Activated CD4-positive, alpha-beta T cell treated with anti-CD3 and anti-CD28 coated beads for 48 hours (primary cell): ENCODE measurements around the gene PDGFA.

ENCODE experiments used
- DNase-seq: peaks from one replicate; pipeline ENCODE4 v3.0.0-alpha.2; 2020

Gene PDGFA

GRCh38 chr7:515628-516027, 4.0 kb downstream of the PDGFA start:
- DNase-seq = no peak

- DNase-seq = peak; percentile 53
Measured at GRCh38 chr7:514651-515598, 4.7 kb downstream of the PDGFA start.

DNA sequence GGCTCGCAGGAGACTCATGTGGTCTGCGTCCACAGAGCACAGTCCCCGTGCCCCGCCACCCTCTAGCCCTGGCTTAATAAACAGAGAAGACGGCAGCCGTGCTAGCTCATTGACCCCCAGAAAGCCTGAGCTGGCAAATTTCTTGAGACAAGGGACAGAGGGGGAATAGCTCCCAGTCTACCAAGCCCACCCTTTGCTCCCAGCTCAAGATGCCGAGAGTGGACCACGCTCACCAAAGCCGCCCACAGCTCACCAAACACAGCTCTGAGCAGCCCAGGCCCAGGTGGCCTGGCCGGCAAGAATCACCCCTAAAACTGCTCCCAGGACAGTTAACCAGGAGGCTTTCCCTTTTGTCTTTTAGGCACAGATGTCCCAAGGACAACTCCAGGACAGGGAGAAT, 5.4 kb downstream of the PDGFA start:
- no peak for DNase-seq

DNA sequence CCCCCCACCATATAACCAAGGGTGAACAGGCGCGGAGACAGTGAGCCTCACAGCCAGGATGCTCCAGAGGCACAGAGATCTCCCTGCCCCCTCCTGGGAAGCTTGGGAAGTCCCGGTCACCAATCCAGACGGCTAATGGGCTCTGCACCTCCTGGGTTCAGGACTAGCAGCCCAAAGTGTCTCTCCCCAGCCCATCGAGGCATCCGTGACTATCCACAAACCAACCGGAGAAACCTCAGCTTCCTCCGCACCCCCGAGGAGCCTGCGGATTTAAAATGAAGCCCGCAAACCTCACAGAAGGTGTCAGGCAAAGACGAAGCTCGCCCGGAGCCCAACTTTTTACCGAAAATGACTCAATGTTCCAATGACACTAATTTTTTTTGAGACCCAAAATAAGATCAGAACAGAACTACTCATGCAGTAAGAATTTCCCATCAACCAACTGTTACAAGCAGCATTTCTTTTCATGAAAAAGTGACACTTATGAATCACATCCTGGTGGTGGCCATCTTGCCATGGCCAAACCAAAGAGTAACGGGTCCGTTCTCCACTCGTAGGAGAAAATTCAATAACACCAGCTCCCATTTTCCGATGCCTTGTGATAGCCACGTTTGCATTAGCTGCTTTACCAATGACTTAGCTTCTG, 6.0 kb downstream of the PDGFA start:
- DNase-seq = peak; percentile 22

DNA sequence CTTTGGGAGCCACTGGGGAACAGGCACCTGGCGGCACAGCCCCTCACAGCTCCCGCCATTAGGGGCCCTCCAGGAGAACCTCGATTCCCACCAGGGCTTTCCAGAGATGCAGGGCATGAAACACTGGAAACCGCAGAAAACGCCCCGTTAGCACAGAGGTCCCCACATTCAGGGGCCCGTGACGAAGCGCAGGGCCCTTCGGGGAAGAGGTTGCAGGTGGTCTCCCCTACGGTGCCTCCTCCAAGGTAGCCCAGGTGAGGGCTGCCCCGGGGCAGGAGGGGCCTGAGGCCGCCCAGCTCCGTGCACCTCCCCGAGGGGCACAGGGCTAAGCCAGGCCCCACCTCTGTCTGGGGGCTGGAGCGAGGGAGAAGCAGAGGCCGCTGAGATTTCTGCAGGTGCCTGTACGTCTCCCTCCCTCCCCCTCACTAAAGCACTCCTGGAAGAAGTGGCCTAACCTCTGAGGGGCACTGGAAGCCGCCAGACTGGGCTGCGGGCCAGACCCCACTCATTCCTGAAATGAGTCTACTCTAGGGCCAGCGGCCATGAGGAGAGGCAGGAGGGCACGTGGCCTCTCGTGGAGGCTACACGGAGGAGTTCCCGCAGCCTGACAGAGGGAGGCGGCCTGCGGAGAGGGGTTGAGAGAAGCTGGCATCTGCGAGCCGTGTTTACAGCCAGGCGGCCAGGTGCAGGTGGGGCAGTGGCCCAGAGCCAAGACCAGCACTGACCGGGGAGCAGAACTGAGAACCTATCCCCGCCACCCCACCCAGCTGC, 6.9 kb downstream of the PDGFA start:
- DNase-seq = no peak

DNA sequence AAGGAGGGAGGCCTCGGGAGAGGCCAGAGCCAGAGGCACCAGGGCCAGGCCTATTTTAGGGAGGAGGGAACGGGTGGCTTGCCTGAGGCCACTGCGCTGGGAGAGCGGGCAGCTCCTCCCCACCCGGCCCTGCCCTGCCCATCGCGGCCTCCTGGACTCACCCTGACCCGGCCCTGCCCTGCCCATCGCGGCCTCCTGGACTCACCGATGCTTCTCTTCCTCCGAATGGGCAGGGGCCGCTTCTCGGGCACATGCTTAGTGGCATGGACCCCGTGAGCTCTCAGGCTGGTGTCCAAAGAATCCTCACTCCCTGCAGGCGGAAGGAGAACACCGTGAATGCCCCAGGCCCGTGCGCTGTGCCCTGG, 7.5 kb downstream of the PDGFA start:
- no peak for DNase-seq

GRCh38 chr7:511476-512145, 8.0 kb downstream of the PDGFA start:
- DNase-seq = no peak

DNA sequence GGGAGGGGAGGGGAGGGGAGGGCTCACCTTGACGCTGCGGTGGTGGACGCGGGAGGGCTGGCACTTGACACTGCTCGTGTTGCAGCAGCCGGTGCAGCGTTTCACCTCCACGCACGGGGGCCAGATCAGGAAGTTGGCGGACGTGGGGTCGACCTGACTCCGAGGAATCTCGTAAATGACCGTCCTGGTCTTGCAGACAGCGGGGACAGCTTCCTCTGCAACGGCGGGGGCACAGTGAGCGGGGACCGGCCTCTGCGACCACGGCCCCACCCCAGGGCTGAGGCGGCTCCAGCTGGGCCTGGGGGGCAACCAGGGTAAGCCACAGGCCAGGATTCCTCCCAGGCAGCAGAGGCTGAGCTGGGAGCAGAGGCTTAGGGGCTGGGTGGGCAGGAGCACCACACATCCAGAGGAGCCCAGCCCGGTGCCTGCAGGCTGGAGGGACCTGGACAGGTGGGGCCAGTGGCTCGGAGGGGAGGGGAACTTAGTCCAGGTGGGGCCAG, 8.8 kb downstream of the PDGFA start:
- no peak for DNase-seq

- DNase-seq = no peak
Measured at GRCh38 chr7:510131-510481, 9.5 kb downstream of the PDGFA start.

GRCh38 chr7:509426-510130, 10.1 kb downstream of the PDGFA start:
- DNase-seq = no peak

DNA sequence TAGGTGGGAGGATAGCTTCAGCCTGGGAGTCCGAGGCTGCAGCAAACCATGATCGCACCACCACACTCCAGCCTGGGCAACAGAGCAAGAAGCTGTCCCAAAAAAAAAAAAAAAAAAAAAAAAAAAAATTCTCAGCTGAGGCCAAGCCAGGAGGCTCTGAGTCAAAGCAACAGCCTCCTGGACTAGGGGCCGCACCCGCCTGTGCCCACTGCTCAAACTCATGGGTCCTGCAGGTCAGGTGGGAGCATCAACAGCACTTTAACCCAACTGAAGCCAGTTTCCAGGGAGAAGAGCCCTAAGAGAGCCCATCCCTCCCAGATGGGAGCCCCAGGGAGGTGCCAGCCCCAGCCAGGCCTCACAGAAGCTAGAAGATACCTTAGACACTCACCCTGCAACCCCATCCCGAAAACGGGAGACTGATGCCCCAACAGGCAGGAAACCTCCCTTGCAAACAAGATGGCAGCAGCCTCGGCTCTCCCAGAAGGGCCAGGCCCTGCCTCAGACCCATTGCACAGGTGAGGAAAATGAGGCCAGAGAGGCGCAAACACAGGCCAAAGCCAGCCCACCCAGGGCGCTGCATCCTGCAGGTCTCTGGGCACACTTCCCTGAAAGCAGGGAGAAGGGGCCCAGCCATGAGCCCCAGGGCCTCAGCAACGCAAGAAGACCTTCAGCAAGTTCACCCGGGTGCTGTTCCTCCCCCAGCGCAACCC, 11.0 kb downstream of the PDGFA start:
- no peak for DNase-seq

DNA sequence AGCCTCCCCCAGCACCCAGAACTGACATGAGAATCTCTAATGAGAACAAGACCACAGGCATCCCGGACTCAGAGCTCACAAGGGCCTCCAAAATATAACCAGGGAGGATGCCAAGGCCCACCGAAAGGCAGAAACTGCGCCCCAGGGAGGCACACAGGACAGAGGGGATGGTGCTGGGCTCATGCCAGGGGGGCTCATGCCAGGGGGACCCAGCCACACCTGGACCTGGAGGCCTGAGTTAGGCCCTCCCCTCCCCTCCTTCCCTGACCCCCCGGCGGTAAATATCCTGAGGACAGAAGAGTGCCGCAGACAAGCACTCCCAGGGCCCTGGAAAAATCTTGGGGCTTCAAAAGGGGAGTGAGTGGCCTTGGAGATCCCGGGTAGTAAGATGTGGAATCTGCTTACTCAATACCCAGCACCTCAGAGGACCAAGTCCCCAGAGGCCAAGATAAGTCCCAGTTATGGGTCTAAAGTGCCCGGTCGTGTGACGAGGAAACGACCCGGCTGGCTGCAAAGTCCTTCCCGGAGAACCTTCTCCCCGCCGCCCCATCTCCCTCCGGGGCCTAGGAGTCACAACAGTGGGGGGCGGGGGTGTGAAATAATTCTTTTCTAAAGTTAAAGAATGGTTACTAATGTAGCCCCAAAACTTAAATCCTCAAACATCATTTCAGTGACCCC, 11.9 kb downstream of the PDGFA start:
- no peak for DNase-seq

GRCh38 chr7:506921-507622, 12.6 kb downstream of the PDGFA start:
- no peak for DNase-seq

- no peak for DNase-seq
Measured at GRCh38 chr7:506391-506831, 13.2 kb downstream of the PDGFA start.

DNA sequence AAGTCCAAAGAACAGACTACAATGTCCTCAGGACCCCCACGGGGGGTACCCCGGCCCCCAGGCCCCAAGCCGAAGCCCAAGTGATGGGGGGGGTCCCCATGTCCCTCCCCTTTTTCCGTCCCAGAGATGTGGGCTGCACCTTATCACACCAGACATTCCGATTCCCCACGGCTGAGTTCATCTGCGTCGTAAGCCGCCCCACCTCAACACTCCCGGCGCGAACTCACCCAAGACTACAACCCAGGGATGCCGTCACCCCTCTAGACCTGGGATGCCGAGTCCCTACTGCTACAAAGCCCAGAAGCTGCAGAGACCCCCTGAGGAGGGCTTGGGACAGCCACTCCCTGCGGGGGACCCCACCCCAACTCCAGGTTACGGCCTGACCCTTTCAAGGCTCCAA, 14.5 kb downstream of the PDGFA start:
- DNase-seq = no peak

DNA sequence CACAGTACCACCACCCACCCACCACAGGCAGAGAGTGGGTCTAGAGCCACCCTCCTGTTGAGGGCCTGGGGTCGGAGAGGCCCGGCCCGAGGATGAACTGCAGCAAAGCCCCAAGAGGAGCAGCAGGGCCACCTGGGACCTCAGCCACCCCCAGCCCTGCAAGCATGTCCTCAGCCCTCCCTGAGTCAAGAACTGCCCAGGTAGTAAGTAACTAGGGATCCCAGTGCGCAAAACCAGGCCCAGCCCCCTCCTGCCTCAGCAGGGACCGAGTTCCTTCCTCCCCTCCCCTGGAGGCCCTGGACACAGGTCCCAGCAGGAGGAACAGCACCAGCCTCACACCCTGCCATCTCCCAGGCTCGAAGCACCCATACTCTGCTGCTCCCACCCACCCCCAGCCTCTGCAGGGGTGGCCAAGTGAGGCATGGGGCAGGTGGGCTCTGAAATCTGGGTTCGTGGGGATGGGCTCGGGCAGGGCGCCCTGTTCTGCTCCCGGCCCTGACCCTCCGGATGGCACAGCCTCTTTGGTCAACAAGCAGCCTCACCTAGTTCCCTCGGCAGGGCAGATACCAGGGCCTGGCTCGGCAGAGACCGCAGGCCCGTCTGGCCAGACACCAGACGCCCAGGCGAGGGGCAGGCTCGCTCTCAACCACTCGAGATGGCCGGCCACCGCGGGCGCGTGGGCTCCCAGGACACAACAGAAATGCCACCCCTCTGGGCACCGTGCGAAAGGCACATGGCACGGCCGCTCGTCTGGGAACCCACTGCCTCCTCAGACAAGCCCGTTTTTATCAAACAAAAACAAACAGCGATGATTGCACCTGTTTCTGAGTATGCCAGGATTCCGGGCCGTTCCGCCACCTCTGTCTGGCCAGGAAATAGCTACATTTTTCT, 15.2 kb downstream of the PDGFA start:
- no peak for DNase-seq

DNA sequence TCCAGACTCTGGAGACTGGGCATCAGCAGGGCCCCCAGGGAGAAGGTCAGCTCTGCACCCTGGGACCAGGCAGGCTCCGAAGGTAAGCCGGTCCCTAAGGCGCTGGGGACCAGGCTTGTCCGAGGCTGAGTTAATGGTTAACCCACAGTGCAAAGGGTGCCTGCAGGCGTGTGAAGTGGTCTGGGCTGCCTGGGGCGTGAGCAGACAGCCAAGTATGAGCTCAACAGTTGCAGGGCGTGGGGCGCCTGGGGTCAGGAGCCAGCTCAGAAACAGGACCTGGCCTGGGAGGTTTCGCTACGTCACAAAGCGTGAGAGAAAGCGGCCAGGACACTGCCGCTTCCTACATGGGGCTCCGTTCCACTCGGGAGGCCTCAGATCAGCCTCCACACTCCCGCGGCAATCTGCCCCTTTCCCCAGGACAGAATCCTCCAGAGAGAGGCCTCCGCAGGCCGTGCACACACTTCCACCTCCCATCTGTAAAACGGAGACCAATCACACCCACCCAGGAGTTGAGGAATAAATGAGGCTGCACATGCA, 16.0 kb downstream of the PDGFA start:
- DNase-seq = no peak

DNA sequence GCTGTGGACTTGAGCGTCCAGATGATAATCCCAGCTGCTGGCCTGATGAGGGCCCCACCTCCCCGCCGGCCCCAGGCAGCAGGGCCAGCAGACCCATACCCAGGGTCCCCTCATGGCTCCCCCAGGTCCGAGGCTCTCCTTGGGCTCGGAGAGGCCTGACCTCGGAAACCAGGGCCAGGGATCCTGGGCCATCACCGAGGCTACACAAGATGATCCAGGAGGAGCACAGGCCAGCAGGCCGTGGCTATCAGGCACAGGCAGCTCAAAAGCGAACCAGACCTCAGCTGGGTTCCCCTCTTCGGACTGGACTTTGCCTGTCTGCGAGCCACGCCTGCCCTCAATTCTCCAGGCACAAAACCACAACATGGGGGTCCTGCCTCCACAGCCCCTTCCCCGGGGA, 17.4 kb downstream of the PDGFA start:
- no peak for DNase-seq

- no peak for DNase-seq
Measured at GRCh38 chr7:501526-501925, 18.1 kb downstream of the PDGFA start.
